CD4-positive, alpha-beta T cell treated with Interleukin-6 at 100 ng/mL for 8 hours (primary cell): ENCODE measurements around the gene ATOH8.

Experiments used
- DNase-seq: peaks from one replicate; pipeline ENCODE4 v3.0.0-alpha.2; 2020; ENCODE audit warnings: mixed read lengths, low spot score

ATOH8 gene

DNA sequence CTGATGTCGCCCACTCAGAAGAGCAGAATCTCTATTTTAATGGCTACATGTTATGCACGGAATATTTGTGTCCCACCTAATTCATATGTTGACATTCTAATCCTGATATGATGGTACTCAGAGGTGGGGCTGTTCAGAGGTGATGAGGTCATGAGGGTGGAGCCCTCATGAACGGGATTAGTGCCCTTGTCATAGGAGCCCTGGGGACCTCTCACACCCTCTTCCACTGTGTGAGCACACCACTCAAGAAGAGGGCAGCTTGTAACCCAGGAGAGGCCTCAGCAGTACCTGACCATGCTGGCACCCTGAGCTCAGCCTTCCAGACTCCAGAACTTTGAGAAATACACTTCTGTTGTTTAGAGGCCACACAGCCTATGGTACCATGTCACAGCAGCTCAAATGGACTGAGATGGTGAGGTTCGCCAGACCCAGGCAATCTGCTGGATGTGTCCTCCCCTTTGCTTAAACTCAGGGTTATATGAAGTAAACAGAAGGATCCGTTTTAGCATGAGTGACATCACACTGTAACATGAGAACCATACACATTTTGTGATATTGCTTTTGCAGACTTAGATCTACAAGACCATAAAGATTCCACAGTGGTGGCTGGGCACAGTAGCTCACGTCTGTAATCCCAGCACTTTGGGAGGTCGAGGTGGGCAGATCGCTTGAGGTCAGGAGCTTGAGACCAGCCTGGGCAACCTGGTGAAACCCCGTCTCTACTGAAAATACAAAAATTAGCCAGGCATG lies 48.7 kb downstream of the ATOH8 start:
- DNase-seq = no peak

- no peak for DNase-seq
Observed at GRCh38 chr2:85803704-85804425, 50.1 kb downstream of the ATOH8 start.

DNA sequence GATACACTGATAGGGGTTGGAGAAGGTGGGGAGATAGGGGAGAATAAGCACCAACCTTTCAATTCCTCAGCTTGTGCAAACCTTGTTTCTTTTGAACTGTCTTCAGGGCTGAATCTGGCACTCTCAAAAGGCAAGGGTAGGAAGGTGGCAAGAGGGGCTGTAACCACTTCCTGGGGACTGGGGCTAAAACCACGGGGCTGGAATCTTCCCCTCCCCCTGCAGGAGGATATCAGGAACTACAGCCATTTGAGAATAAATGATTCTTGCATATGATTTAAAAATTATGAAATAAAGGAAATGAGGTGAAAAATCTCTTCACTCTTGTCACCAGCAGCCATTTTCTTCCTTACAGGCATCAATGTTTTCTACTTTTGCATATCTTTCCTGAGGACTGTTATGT lies 50.8 kb downstream of the ATOH8 start:
- DNase-seq = peak; percentile 14

DNA sequence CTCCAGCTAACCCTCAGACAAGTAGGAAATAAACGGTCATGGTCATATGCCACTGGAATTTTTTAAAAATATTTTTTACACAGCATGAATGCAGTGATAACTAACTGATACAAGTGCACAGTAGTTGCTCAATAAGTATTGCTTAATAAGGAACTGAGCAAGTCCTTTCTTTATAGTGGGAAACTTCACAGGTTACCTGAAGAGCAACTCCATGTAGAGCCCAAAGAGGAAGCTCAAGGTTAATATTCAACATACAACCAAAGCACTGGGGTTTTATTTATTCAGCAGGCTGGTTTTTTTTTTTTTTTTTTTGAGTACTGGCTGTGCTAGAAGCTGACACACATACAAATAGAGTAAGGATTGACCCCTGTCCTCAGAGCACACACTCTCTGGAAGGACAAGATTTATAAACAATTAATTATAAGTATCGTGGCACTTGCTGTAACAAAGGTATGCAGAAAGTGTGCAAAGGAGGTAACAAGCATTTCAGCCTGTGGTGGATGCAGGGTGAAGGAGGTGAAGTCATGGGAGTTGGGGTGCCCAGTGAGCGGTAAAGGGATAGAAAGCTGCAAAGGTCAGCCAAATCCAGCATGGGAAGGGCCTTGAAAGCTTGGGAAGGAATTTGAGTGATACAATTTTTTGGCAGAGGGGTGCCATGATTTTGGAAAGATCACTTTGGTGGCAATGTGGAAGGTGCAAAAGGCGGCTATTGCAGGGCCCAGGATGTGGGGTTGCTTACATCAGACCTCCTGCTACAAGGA lies 52.7 kb downstream of the ATOH8 start:
- DNase-seq = no peak

DNA sequence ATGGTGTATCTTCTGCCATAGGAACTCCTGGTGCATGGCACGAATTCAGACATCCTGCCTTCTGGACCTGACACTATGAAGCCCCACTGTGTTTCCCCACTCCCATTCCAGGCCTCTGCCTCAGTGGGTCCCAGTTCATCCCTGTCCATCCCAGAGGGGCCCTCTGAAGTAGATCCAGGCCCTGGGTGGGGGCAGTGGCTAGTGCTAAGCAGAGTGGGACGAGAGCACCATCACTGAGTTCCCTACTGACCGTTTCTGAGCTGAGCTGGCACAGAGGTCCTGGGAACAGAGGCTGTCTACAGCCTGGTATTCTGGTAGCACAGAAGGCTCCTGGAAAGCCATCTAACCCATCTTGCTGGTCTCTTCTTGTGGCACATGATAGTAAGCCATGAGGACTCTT lies 54.0 kb downstream of the ATOH8 start:
- no peak for DNase-seq

DNA sequence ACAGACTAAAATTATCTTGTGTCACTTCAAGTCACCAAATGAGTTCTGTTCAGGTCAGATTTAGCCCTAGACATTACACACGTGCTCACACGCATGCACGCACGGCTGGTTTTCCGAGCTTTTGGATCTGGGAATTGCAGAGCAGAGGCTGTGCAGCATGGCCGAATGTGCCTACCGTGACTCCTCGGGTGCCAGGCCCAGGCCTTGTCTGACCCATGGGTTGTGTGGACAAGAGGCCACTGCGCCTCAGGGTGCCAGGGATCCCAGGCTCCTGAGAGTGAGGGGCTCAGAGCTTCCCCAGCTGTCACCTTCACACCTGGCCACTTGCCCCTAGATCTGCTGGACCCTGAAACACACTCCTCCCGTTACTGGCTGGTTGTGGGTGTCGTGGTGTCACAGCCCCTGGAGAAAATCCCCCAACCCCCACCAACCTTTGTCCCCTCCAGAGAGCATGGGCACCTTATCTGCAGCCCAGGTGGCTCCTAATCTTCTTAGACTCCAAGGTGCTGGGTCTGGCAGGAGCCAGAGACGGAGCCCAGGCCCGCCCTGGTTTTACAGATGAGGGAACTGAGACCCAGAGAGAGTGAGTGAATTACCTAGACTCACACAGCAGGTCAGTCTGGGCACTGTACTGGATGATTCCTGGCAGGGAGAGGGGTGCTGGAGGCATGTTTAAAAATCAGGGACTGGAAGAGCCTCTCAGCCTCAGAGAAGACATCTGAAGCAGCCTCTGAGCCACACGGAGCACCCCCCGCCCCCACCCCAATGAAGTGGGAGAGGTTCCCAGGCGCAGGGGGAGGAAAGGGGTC lies 56.8 kb downstream of the ATOH8 start:
- no peak for DNase-seq

DNA sequence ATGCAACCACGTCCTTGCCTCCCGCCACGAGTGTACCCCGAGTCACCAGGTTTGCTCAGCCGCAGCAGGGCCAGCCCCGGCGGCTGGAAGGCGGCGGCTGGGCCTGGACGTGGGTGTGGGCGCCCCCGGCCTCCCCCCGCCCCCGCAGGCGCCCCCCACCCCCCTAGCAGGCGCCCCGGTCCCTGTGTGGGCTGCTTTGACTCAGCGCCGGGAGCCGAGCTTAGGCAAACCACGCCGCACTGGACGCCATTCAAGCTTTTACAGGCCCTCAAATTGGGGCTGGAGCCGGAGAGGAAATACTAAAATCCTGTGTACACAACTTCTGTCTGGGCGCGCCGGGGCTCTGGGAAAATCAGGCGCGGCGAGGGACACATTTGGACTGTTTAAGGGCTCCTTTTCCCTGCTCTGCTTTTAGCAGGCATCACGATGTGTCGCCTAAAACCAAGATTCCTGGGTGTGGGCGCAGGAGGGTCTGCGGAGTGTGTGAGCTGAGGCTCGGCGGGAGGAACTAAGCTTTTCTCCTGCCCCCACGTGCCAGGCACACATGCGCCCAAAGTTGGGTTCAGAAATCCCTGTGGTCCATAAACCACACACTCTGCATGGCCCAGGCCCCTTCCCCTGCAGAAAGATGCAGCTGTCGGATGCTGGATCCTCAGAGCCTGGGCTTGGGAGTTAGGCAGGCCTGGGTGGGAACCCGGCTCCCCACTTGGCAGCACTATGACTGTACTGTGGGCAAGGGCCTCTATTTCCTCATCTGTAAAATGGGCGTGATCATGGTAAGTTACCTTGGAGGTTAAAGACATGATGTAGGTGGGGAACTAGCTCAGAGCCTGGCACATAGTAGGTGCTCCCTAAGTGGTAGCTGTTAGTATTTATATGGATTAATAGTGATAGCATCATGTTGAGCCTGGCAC lies 57.6 kb downstream of the ATOH8 start:
- no peak for DNase-seq

- DNase-seq = no peak
Observed at GRCh38 chr2:85812094-85812735, 58.4 kb downstream of the ATOH8 start.

DNA sequence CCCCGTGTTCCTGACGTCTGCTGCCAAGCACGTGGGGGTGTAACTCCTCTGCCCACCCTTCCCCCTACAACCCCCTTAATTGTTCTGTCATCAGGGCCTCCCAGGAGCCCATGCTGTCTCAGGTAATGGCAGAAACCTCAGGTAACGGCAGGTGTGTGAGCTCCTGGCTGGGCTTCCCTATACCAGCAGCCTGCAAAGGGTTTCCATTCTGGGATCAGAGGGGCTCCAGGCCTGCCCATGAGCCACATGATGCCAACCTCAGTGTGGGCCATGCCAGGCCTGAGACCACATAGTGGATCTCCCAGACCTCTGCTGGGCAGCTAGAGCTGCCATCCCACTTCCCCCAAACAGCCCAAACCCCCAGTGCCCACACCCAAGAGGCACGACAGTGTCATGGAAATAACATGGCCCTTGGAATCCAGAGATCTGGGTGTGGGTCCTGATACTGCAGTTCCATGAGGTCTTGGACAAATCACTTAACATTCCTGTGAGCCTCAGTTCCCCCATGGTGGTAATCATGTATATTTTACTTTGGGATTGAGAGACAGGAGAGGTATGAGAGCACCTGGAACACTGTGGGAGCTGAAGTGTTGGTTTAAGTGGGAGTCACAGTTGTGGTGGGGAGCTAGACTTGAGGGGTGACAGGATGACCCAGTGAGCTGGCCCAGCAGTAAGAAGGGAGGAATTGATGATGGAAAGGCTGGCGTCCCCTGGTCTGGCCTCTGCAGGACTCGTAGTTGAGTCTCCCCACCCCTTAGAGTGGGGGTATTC lies 59.6 kb downstream of the ATOH8 start:
- no peak for DNase-seq

GRCh38 chr2:85813982-85814801 lies 60.4 kb downstream of the ATOH8 start:
- peak; percentile 70 for DNase-seq

DNA sequence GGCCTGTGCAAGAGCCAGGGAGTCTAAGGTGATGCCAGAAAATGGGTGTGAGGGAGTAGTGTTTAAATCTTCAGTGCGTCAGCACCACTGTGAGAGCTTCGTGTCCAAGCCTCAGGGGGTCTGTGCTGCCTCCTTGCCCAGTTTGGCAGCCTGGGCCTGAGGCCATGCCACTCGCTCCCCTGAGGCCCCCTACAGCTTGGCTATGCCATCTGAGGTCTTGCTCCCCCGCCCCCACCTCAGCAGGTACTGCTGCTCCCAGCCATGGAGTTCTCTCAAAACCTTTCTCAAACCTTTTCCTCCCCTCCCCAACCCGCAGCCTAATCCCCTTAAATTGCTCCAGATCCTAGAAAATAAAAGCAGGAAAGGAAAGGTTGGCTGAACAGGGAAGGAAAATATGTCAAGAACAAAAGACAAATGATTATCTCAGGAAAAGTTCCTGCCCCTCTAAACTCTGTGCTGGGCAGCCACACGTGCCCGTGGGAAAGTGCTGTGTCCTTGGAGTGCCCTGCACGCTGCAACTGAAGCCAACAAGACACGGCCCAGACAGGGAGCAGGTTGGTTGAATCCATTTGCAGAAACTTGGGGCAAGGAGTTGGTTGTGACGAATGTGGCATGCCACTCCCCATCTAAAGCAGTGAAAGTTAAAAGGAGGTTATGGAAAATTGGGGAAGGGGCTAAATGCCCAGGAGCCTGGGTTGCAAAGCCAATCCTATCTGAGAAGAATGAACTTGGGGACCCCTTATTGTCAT lies 61.2 kb downstream of the ATOH8 start:
- no peak for DNase-seq

GRCh38 chr2:85819811-85820510 lies 66.2 kb downstream of the ATOH8 start:
- no peak for DNase-seq

DNA sequence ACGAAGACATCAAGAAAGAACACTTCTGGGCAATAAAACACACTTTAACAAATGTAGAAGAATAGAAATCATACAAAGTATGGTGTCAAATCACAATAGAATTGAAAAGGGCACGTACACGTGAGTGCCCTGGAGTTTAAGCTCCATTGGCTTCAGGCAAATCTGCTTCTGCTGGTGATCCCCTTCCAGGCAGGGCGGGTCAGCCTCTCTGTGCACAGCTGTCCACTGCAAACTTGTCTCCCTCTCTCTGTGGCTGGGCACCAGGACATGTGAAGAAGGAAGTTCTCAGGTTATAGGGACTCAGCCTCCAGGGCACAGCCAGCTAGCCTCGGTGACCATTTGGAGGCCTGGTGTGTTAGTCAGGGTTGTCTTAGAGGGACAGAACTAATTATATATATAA lies 69.0 kb downstream of the ATOH8 start:
- DNase-seq = no peak

GRCh38 chr2:85823951-85824350 lies 70.2 kb downstream of the ATOH8 start:
- no peak for DNase-seq

- peak; percentile 77 for DNase-seq
Observed at GRCh38 chr2:85826990-85827878, 73.4 kb downstream of the ATOH8 start.

DNA sequence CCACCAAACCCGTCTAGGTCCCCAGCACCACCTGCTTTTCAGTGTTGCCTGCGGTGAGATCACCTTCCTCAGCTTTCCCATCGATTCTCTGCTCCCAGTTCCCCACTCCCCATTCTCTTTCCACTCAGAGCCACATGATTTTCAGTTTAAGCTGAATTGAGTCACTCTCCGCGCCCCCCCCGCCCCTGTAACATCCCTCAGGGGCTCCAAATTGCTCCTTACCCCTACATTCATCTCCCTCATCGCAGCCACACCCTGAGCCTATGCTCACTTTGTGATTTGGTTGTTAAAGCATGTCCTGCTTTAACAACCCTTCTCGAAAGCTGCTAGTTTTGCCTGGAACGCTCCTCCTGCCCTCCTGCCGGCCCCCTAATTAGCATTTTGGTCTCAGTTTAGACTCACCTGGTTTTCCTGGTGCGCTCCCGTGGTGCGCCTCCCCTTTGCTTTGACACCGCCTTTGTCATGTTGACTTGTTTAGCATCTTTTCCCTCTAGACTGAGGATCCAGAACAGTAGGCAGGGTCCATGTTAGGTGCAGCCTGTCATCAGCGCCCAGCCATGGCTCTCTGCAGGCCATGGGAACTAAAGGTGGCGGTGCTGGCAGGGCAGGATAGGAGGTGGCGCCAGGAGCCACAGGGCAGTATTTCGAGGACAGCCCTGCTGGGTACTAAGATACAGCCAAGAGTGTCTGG lies 74.2 kb downstream of the ATOH8 start:
- no peak for DNase-seq
